Mesenchymal stem cell (in vitro differentiated cells and primary cell): ENCODE measurements around the gene CMKLR1.

Experiments
- DNase-seq: peaks from one replicate; pipeline ENCODE4 v3.0.0-alpha.2; 2013
- H2AFZ ChIP-seq: one replicate; pipeline ENCODE4 v1.6.1; 2013; ENCODE audit warnings: low read depth, mild to moderate bottlenecking, control low read depth, inconsistent platforms, low read length, moderate library complexity
- H2AK5ac ChIP-seq: 2 replicates; pipeline ENCODE4 v1.6.1; 2013; ENCODE audit warnings: low read length, moderate library complexity, mild to moderate bottlenecking, inconsistent platforms; ENCODE audit not compliant: severe bottlenecking
- H2BK120ac ChIP-seq: one replicate; pipeline ENCODE4 v1.6.1; 2013; ENCODE audit warnings: low read depth, mild to moderate bottlenecking, inconsistent platforms, low read length, moderate library complexity
- H2BK12ac ChIP-seq, 2 experiments: one replicate each; pipeline ENCODE4 v1.6.1; 2013; ENCODE audit warnings: inconsistent platforms in 2 of 2, low read length in 2 of 2, mild to moderate bottlenecking in 2 of 2, moderate library complexity in 2 of 2, control low read depth in 1 of 2
- H2BK15ac ChIP-seq: one replicate; pipeline ENCODE4 v1.6.1; 2013; ENCODE audit warnings: mild to moderate bottlenecking, low read depth, inconsistent platforms; ENCODE audit not compliant: poor library complexity, severe bottlenecking
- H2BK5ac ChIP-seq: 2 replicates; pipeline ENCODE4 v1.6.1; 2013; ENCODE audit warnings: low read depth, mild to moderate bottlenecking, low read length, control low read depth, inconsistent platforms; ENCODE audit not compliant: poor library complexity, severe bottlenecking
- H3K14ac ChIP-seq, 2 experiments: one replicate each; pipeline ENCODE4 v1.6.1; 2013; ENCODE audit warnings: inconsistent platforms in 2 of 2, low read length in 2 of 2, control low read depth in 1 of 2, mild to moderate bottlenecking in 1 of 2, moderate library complexity in 1 of 2
- H3K18ac ChIP-seq, 2 experiments: one replicate each; pipeline ENCODE4 v1.6.1; 2013; ENCODE audit warnings: inconsistent platforms in 2 of 2, low read length in 2 of 2, control low read depth in 1 of 2, low read depth in 1 of 2, mild to moderate bottlenecking in 1 of 2
- H3K23ac ChIP-seq, 2 experiments: one replicate each; pipeline ENCODE4 v1.6.1; 2013; ENCODE audit warnings: inconsistent platforms in 2 of 2, low read length in 2 of 2, mild to moderate bottlenecking in 2 of 2, moderate library complexity in 2 of 2, control low read depth in 1 of 2
- H3K27ac ChIP-seq: 2 replicates; pipeline ENCODE4 v1.5.1; 2013; ENCODE audit warnings: mild to moderate bottlenecking, moderate library complexity, low read length, control low read depth, inconsistent platforms; ENCODE audit not compliant: poor library complexity, severe bottlenecking
- H3K27me3 ChIP-seq, 2 experiments: 2 replicates each; pipeline versions ENCODE4 v1.6.1 to v1.7.0; 2013; ENCODE audit warnings: low read length in 2 of 2, mild to moderate bottlenecking in 2 of 2, moderate library complexity in 2 of 2, control low read depth in 1 of 2, inconsistent platforms in 1 of 2; ENCODE audit not compliant: control insufficient read depth in 1 of 2, insufficient read depth in 1 of 2
- H3K36me3 ChIP-seq, 2 experiments: 2 replicates each; pipeline versions ENCODE4 v1.6.1 to v1.7.0; 2013; ENCODE audit warnings: low read length in 2 of 2, control low read depth in 1 of 2, inconsistent platforms in 1 of 2, low read depth in 1 of 2, mild to moderate bottlenecking in 1 of 2; ENCODE audit not compliant: insufficient read depth in 2 of 2, control insufficient read depth in 1 of 2
- H3K4ac ChIP-seq, 2 experiments: one replicate each; pipeline ENCODE4 v1.6.1; 2013; ENCODE audit warnings: inconsistent platforms in 2 of 2, low read length in 2 of 2, mild to moderate bottlenecking in 2 of 2, moderate library complexity in 2 of 2, control low read depth in 1 of 2, low read depth in 1 of 2
- H3K4me1 ChIP-seq: 2 replicates; pipeline ENCODE4 v1.6.1; 2013; ENCODE audit warnings: low read depth, low read length, control low read depth; ENCODE audit not compliant: control insufficient read depth, insufficient read depth
- H3K4me2 ChIP-seq: 2 replicates; pipeline ENCODE4 v1.6.1; 2013; ENCODE audit warnings: low read length, mild to moderate bottlenecking, inconsistent platforms; ENCODE audit not compliant: poor library complexity, severe bottlenecking
- H3K4me3 ChIP-seq, 2 experiments: 2 replicates each; pipeline versions ENCODE4 v1.5.1 to v1.7.0; 2013; ENCODE audit warnings: low read length in 2 of 2, mild to moderate bottlenecking in 2 of 2, control low read depth in 1 of 2, low read depth in 1 of 2; ENCODE audit not compliant: insufficient read depth in 1 of 2
- H3K79me1 ChIP-seq: replicated peaks from 2 replicates; pipeline ENCODE4 v1.6.1; 2013; ENCODE audit warnings: mild to moderate bottlenecking, control low read depth, low read length, inconsistent platforms; ENCODE audit not compliant: poor library complexity, severe bottlenecking
- H3K9ac ChIP-seq: 2 replicates; pipeline ENCODE4 v1.7.0; 2013; ENCODE audit warnings: mild to moderate bottlenecking, low read length, moderate library complexity
- H3K9me3 ChIP-seq: 2 replicates; pipeline ENCODE4 v1.7.0; 2013; ENCODE audit warnings: mild to moderate bottlenecking, low read length; ENCODE audit not compliant: control insufficient read depth
- H4K8ac ChIP-seq: one replicate; pipeline ENCODE4 v1.6.1; 2013; ENCODE audit warnings: inconsistent platforms, mild to moderate bottlenecking, low read length, moderate library complexity
- H4K91ac ChIP-seq: one replicate; pipeline ENCODE4 v1.6.1; 2013; ENCODE audit warnings: mild to moderate bottlenecking, low read length, inconsistent platforms
- WGBS: methylation state at CpG from one replicate; pipeline ENCODE4 v1.1.7; 2013; ENCODE audit warnings: mixed read lengths; 5-methylcytosine and 5-hydroxymethylcytosine counted together

The CMKLR1 gene

GRCh38 chr12:108253540-108253939 is 85.6 kb downstream of the CMKLR1 start:
- Histone ChIP-seq H3K9me3 (peaks cover 1% of the 10 kb centered on the region), H3K9ac (no peak overlapping the region), H3K36me3 (no peaks in the 10 kb centered on the region), H3K18ac (no peak overlapping the region), H3K23ac (no peak overlapping the region), H3K27ac (no peak overlapping the region), H3K4me3 (no peak overlapping the region), H2AK5ac (no peak overlapping the region), H3K27me3 (peaks cover 12 to 64% of the 10 kb centered on the region in 2 experiments), H4K91ac (no peak overlapping the region), H2AFZ (no peak overlapping the region), H2BK15ac (no peak overlapping the region), H2BK120ac (no peak overlapping the region), H3K79me1 (no peaks in the 10 kb centered on the region), H3K14ac (no peak overlapping the region), H4K8ac (no peak overlapping the region), H2BK12ac (no peak overlapping the region), H3K4ac (no peak overlapping the region), H2BK5ac (no peak overlapping the region), H3K4me2 (no peak overlapping the region), H3K4me1 (no peaks in the 10 kb centered on the region)
- DNase-seq: no peak
- WGBS: 26% methylated on average over 3 of the region's 4 CpGs

GRCh38 chr12:108252523-108252922 is 86.6 kb downstream of the CMKLR1 start:
- Histone ChIP-seq H2AK5ac (no peak overlapping the region), H3K4me1 (no peaks in the 10 kb centered on the region), H3K23ac (no peak overlapping the region), H3K79me1 (no peaks in the 10 kb centered on the region), H3K18ac (no peak overlapping the region), H2AFZ (no peak overlapping the region), H3K9ac (no peak overlapping the region), H4K91ac (no peak overlapping the region), H2BK12ac (no peak overlapping the region), H3K9me3 (no peaks in the 10 kb centered on the region), H3K4me3 (no peak overlapping the region), H3K27ac (no peak overlapping the region), H3K27me3 (peaks cover 12 to 64% of the 10 kb centered on the region in 2 experiments), H3K14ac (no peak overlapping the region), H4K8ac (no peak overlapping the region), H2BK15ac (no peak overlapping the region), H2BK5ac (no peak overlapping the region), H3K4me2 (no peak overlapping the region), H2BK120ac (no peak overlapping the region), H3K4ac (no peak overlapping the region), H3K36me3 (no peaks in the 10 kb centered on the region)
- 74% methylated on average over 7 of the region's 7 CpGs for WGBS
- DNase-seq: no peak

GRCh38 chr12:108248011-108248410 is 91.1 kb downstream of the CMKLR1 start:
- Histone ChIP-seq H3K4ac (no peak overlapping the region), H3K4me3 (no peak overlapping the region), H4K8ac (no peak overlapping the region), H4K91ac (no peak overlapping the region), H3K18ac (no peak overlapping the region), H3K79me1 (no peaks in the 10 kb centered on the region), H2BK120ac (no peak overlapping the region), H3K27ac (no peak overlapping the region), H2BK15ac (no peak overlapping the region), H3K23ac (no peak overlapping the region), H2BK5ac (no peak overlapping the region), H3K14ac (no peak overlapping the region), H3K36me3 (no peaks in the 10 kb centered on the region), H3K4me2 (no peak overlapping the region), H3K4me1 (no peaks in the 10 kb centered on the region), H2AK5ac (no peak overlapping the region), H2BK12ac (no peak overlapping the region), H3K27me3 (peaks cover 7 to 48% of the 10 kb centered on the region in 2 experiments), H3K9me3 (no peaks in the 10 kb centered on the region), H2AFZ (no peak overlapping the region), H3K9ac (no peak overlapping the region)
- 77% methylated on average over 13 of the region's 13 CpGs for WGBS
- no peak for DNase-seq

- Histone ChIP-seq H2BK15ac (no peak overlapping the region), H3K9ac (no peak overlapping the region), H2BK12ac (no peak overlapping the region), H3K36me3 (no peaks in the 10 kb centered on the region), H2BK120ac (no peak overlapping the region), H2AK5ac (no peak overlapping the region), H3K14ac (no peak overlapping the region), H3K18ac (no peak overlapping the region), H3K4me1 (no peaks in the 10 kb centered on the region), H3K9me3 (no peaks in the 10 kb centered on the region), H2BK5ac (no peak overlapping the region), H3K27ac (no peak overlapping the region), H3K4me2 (no peak overlapping the region), H3K27me3 (peaks cover 3 to 40% of the 10 kb centered on the region in 2 experiments), H4K8ac (no peak overlapping the region), H2AFZ (no peak overlapping the region), H3K79me1 (no peaks in the 10 kb centered on the region), H3K23ac (no peak overlapping the region), H4K91ac (no peak overlapping the region), H3K4ac (no peak overlapping the region), H3K4me3 (no peak overlapping the region)
- 100% methylated on average over 1 of the region's 2 CpGs for WGBS
- no peak for DNase-seq
Measured at GRCh38 chr12:108247130-108247529, 92.0 kb downstream of the CMKLR1 start.
